GM21423 (cell line): ENCODE results near the gene GCC1.
"Not testable (repeated sequence)": the region's sequence is repeated elsewhere in the genome, so short reads cannot be mapped to it uniquely, and the experiment has no call there.

ENCODE experiments used
- ATAC-seq: cut with Tn5 transposase; IDR thresholded peaks from one replicate; pipeline ENCODE4 v1.9.1; 2021; ENCODE audit warnings: mild to moderate bottlenecking, moderate library complexity; ENCODE audit not compliant: unreplicated experiment

Gene GCC1

GRCh38 chr7:127589896-127590295 is 4.5 kb upstream of the GCC1 start:
- no peak for ATAC-seq

DNA sequence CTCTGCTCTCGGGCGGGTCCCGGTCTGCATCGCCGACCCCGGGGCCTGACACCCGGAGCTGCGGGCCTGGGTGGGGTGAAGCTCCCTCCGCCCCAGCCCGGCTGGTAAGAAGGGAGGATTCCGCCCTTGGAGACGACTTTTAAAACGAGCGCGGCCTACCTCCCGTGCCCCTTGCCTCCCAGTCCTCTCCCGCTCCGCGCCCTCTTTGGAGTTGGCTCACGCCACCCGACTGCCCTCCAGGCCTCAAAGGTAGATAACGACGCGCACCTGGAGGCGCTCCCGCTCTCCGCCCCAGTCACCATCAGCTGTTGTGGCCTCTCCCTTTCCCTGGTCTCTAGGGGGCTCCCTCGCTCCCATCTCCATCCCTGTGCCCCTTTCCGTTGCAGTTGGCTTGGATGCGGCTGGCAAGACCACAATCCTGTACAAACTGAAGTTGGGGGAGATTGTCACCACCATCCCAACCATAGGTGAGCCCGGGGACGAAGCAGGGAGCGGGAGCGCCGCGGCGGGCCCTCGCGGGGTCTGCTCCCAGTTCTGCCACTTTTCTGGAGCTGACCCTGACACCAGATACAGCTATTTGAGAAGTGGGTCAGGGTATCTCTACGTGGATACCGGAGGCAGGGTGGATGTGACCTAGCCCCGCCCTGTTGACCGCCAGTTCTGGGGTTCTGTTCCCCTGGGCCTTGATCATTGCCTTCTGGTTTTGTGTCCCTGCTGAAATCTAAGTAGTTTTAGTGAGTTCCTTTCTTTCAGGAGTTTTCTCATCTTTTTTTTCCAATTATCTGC is 3.5 kb upstream of the GCC1 start:
- peak; percentile 13 for ATAC-seq

GRCh38 chr7:127588019-127588696 is 2.8 kb upstream of the GCC1 start, which contains the start of gene ARF5:
Gene ARF5, plus strand, starts transcription at chr7:127588411. Its CDS starts 88 bp downstream, at chr7:127588499.
- peak; percentile 77 for ATAC-seq

DNA sequence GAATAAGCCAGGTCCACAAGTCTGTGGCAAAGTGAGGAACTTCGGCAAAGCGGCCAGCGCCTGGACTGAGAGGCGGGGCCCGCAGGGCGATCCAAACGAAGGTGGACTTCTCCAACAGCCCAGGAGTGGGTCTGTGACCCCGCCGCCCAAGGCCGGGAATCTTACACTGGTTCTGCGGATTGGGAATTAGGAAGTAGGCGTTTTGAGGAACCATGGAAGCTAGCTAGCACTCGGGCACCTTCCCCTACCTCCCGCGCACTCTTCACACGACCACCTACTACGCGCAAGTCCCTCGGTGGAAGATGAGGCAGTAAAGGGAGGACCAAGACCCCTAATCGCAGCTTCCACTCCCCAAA is 2.2 kb upstream of the GCC1 start:
- no peak for ATAC-seq

DNA sequence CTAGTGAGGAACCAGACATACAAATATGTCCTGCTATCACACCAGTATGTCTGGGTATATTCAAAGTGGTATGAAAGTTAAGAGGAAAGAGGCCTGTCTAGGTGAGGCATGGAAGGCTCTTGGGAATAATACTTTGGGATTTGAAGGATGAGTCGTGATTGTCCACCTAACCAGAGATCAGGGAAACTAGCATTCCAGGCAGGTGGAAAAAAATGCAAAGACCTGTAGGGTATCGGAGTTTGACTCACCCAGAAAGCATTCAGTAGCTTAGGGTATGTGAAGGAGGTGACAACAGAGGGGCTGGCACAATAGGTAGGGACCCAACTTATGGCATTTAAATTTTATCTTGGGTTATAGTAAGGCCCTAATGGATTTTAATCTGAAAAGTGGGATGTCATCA is 950 bp upstream of the GCC1 start:
- ATAC-seq, result no peak

GRCh38 chr7:127584648-127585043 is 750 bp downstream of the GCC1 start:
- no peak for ATAC-seq

DNA sequence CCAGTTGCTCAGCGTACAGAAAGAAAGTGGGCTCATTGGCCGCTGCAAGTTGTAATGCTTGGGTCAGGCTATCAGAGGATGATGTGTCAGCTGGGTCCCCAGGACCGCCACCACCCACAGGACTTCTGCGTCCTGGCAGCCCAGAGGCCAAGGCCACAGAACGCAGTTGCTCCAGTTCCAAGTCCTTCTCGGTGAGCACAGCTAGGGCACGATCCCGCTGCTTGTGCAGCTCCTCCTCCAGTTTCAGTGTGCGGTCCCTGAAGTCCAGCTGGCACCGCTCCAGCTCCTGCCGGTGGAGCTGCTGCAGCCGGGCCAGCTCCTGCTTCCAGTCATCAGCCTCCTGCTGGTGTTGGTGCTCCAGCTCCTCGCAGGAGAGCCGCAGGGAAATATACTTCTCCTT is 3.0 kb downstream of the GCC1 start:
- ATAC-seq, result no peak

GRCh38 chr7:127581716-127582115 is 3.7 kb downstream of the GCC1 start:
- ATAC-seq, result no peak

DNA sequence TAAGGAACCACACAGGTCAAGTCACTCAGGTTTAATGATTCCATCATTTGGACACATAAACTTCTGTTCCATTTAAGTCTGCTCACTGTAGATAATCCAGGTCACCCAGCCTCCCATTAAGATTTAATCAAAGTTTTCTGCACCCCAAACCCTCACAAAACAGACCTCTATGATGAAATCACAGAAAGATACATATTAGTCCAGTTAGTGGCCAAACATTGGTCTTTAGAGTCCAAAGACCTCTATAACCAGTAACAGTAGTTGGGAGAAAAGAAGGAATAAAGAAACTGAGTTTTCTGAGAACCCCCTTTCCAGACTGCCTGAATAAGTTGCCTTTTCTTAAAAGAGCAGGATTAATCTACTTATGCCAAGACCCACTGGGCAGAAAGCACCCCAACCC is 4.8 kb downstream of the GCC1 start:
- no peak for ATAC-seq

- ATAC-seq, result no peak
Measured at GRCh38 chr7:127578711-127579275, 6.6 kb downstream of the GCC1 start.

DNA sequence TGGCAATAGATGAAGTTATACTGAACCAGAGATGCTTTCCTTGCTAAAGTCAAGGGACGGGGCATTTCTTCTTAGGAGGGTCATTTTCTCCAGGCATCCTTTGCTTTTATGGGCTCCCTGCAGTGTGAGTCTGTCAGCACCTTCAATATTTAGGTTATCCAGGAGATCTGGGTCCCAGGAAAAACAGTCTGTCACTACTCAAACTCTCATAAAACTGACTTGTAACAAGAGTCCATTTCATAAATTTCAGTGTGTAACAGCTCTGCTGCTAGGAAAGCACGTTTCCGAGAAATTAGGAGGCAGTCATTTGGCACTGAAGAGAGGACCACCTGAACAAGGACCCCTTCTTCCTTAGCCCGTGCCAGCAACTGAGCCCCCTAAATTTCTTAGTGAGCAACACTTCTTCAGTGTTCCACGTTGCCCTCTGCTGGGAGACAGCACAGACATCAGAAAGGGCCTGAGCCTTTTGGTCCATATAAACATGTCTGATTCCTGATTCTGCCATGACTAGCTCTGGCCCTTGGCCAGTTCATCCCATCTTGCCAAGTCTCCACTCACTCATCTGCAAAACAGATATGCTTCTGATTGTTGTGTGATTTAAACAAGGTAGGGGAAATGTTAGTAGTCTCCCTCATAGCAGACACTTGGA is 7.2 kb downstream of the GCC1 start:
- ATAC-seq, result no peak

DNA sequence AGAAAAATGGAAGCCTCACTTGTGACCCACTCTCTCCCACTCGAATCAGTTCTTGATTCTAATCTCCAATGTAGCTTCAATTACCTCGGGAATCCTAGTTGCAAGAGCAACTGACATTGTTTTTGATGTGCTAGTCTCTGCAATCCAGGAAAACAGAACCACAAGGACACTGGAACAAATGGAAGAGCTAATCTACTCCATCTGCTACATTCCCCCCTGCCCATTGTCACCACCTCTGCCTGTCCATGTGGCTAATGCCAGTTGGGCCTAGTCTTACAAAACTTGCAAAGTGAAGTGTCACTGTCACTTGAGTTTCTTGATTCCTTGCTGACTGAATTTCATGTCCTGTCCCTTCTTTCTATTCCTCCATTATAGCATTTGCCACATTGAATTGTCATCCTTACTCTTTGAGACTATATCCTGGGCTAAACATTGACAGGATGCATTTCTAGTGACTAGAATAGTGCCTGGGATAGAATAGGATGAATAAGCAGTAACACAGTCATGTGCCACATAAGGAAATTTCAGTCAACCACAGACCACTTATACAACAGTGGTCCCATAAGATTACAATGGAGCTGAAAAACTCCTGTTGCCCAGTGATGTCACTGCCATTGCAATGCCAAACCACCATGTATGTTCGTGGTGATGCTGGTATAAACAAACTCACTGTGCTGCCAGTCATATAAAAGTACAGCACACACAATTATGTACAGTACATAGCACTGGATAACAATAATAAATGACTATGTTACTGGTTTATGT is 13.5 kb downstream of the GCC1 start:
- no peak for ATAC-seq

DNA sequence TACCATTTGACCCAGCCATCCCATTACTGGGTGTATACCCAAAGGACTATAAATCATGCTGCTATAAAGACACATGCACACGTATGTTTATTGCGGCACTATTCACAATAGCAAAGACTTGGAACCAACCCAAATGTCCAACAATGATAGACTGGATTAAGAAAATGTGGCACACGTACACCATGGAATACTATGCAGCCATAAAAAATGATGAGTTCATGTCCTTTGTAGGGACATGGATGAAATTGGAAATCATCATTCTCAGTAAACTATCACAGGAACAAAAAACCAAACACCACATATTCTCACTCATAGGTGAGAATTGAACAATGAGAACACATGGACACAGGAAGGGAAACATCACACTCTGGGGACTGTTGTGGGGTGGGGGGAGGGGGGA is 17.4 kb downstream of the GCC1 start:
- ATAC-seq, result not testable (repeated sequence)

DNA sequence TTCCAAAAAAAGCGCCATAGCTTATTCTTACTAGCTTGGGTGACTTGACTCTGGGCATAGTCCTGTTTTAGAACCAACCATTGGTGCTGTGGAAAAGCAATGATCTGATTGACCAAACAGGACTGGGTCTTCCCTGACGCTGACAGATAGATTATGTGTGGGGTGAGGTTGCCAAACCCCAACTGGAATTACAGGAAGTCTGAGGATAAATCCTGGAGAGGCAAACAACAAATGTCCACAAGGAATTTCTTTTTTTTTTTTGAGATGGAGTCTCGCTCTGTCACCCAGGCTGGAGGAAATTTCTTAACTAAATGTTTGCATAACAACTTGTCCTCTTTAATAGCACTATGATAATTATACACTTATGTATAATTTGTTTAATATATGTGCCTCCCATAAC is 19.2 kb downstream of the GCC1 start:
- ATAC-seq, result no peak

DNA sequence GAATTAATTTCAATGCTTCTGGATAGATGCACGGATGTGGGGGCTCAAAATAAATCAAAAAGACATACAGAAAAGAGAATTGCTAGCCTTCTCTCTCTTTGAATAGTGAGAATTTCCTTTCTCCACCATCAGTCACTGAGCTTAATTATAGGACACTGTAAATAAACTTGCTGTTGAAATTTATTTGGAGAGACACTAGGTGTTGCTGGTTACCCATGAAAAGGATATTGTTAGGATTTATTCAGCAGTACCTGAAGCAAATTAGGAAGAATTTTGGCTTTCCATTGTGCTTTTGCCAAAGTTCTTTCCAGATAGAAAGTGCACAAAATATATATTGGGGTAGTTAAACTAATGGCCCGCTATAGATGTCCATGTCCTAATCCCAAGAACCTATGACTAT is 27.6 kb downstream of the GCC1 start:
- no peak for ATAC-seq

GRCh38 chr7:127556404-127556803 is 29.0 kb downstream of the GCC1 start:
- ATAC-seq, result no peak

- ATAC-seq, result no peak
Measured at GRCh38 chr7:127551941-127552340, 33.5 kb downstream of the GCC1 start.

DNA sequence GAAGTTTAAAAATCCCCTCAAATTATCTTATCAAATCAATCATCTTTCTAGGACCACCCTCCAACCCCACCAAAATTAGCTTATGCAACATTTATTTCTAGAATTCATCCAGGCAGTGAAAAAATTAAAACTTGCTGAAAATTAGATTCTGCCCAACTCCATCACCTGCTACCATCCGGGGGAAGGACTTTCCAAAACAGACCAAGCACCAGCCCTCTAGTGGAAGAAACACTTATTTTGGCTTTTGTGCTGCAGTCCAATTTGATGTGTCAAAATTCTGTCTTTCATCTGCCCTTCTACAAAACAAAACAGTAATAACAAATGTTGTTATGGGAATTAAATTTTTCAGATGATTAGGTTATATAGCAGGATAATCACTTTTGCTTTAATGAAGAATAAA is 35.1 kb downstream of the GCC1 start:
- ATAC-seq, result no peak

GRCh38 chr7:127546313-127546712 is 39.1 kb downstream of the GCC1 start:
- ATAC-seq, result no peak

GRCh38 chr7:127541548-127541947 is 43.8 kb downstream of the GCC1 start:
- ATAC-seq, result no peak

DNA sequence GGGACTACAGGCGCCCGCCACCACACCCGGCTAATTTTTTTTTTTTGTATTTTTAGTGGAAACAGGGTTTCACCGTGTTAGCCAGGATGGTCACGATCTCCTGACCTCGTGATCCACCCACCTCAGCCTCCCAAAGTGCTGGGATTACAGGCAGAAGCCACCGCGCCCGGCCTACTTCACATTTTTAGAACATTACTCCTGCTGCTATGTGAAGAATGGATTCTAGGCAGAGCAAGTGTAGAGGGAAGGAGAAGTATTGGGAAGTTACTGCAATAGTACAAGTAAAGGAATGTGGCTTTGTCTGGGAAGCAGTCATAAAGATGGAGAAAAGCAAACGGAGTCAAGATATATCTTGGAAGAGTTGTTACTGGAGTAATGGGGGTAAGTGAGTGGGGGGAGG is 44.9 kb downstream of the GCC1 start:
- not testable (repeated sequence) for ATAC-seq
